Measurements from ENCODE around the gene IDH2. TPM values are rescaled to one million over a fixed set of nuclear protein-coding genes. Genes with fewer than 3 reads are reported as not detected.

Gene IDH2
- polyA plus RNA-seq, 1 donor (not counting 4 experiments of a cell fraction or from before 2014, with no cell fraction given): 27.9 TPM

GRCh38 chr15:90132437-90132836 is 30.2 kb upstream of the IDH2 start:
- TF ChIP-seq CTCF (optimal IDR thresholded peaks at IDR 0.05 in 1 of 3, IDR thresholded peaks at IDR 0.05 in 1 of 3, conservative IDR thresholded peaks at IDR 0.05 in 1 of 3; ENCODE audit: extremely low read depth in 1 of 3, insufficient read depth in 2 of 3, low read length in 3 of 3) (no peak), EZH2 (IDR thresholded peaks at IDR 0.05; ENCODE audit: low read length) (no peak)
- no peak overlapping the region for H3K27ac ChIP-seq (ENCODE audit: control insufficient read depth, insufficient read depth, low read length)
- H3K9me1 ChIP-seq (ENCODE audit: control insufficient read depth, extremely low read depth, insufficient read depth, low read length): no peaks in the 10 kb centered on the region
- H3K4me2 ChIP-seq (ENCODE audit: control insufficient read depth, extremely low read depth, insufficient read depth, low read depth, low read length): no peak overlapping the region
- H3K9ac ChIP-seq (ENCODE audit: control insufficient read depth, extremely low read depth, insufficient read depth, low read length): no peak overlapping the region
- H3K79me2 ChIP-seq (ENCODE audit: control insufficient read depth, insufficient read depth, low read length): no peaks in the 10 kb centered on the region
- FAIRE-seq: no peak
- dilution Hi-C loops (cut with MboI; ENCODE audit: extremely low pct_ligation_motif_present, low sequenced_read_pairs): no loop called here
- H3K9me3 ChIP-seq (ENCODE audit: control insufficient read depth, low read depth, low read length): no peaks in the 10 kb centered on the region
- no peak overlapping the region for H2AFZ ChIP-seq (ENCODE audit: control insufficient read depth, low read length)
- no peaks in the 10 kb centered on the region for H3K36me3 ChIP-seq (ENCODE audit: control insufficient read depth in 2 of 2, extremely low read depth in 1 of 2, insufficient read depth in 2 of 2, low read length in 2 of 2)
- no peaks in the 10 kb centered on the region for H4K20me1 ChIP-seq (ENCODE audit: control insufficient read depth, extremely low read depth, insufficient read depth, low read length)
- no peak for DNase-seq (ENCODE audit: low read depth, low spot score)
- no peaks in the 10 kb centered on the region for H3K4me1 ChIP-seq (ENCODE audit: control insufficient read depth, extremely low read depth, insufficient read depth, low read length)
- no peaks in the 10 kb centered on the region for H3K27me3 ChIP-seq (ENCODE audit: control insufficient read depth, extremely low read depth, insufficient read depth, low read length)
- H3K4me3 ChIP-seq (ENCODE audit: control insufficient read depth in 2 of 3, extremely low read depth in 1 of 3, insufficient read depth in 2 of 3, low read depth in 1 of 3, low read length in 3 of 3): no peak overlapping the region

GRCh38 chr15:90131848-90132247 is 29.6 kb upstream of the IDH2 start:
- H3K9ac ChIP-seq (ENCODE audit: control insufficient read depth, extremely low read depth, insufficient read depth, low read length): no peak overlapping the region
- no peak overlapping the region for H2AFZ ChIP-seq (ENCODE audit: control insufficient read depth, low read length)
- no peak overlapping the region for H3K4me3 ChIP-seq (ENCODE audit: control insufficient read depth in 2 of 3, extremely low read depth in 1 of 3, insufficient read depth in 2 of 3, low read depth in 1 of 3, low read length in 3 of 3)
- no peaks in the 10 kb centered on the region for H4K20me1 ChIP-seq (ENCODE audit: control insufficient read depth, extremely low read depth, insufficient read depth, low read length)
- TF ChIP-seq CTCF (optimal IDR thresholded peaks at IDR 0.05 in 1 of 3, IDR thresholded peaks at IDR 0.05 in 1 of 3, conservative IDR thresholded peaks at IDR 0.05 in 1 of 3; ENCODE audit: extremely low read depth in 1 of 3, insufficient read depth in 2 of 3, low read length in 3 of 3) (no peak), EZH2 (IDR thresholded peaks at IDR 0.05; ENCODE audit: low read length) (no peak)
- no peak for DNase-seq (ENCODE audit: low read depth, low spot score)
- no peaks in the 10 kb centered on the region for H3K79me2 ChIP-seq (ENCODE audit: control insufficient read depth, insufficient read depth, low read length)
- H3K27me3 ChIP-seq (ENCODE audit: control insufficient read depth, extremely low read depth, insufficient read depth, low read length): no peaks in the 10 kb centered on the region
- H3K27ac ChIP-seq (ENCODE audit: control insufficient read depth, insufficient read depth, low read length): no peak overlapping the region
- H3K4me1 ChIP-seq (ENCODE audit: control insufficient read depth, extremely low read depth, insufficient read depth, low read length): no peaks in the 10 kb centered on the region
- no peaks in the 10 kb centered on the region for H3K9me1 ChIP-seq (ENCODE audit: control insufficient read depth, extremely low read depth, insufficient read depth, low read length)
- dilution Hi-C loops (cut with MboI; ENCODE audit: extremely low pct_ligation_motif_present, low sequenced_read_pairs): no loop called here
- no peaks in the 10 kb centered on the region for H3K36me3 ChIP-seq (ENCODE audit: control insufficient read depth in 2 of 2, extremely low read depth in 1 of 2, insufficient read depth in 2 of 2, low read length in 2 of 2)
- FAIRE-seq: no peak
- H3K4me2 ChIP-seq (ENCODE audit: control insufficient read depth, extremely low read depth, insufficient read depth, low read depth, low read length): no peak overlapping the region
- no peaks in the 10 kb centered on the region for H3K9me3 ChIP-seq (ENCODE audit: control insufficient read depth, low read depth, low read length)
